Heart left ventricle (tissue), 13 donors: ENCODE results near the gene IL2RG.

ENCODE experiments used
- CTCF ChIP-seq, 12 donors: fragments of 200-600 bp; sonication (generic) in 4 of 12; IDR thresholded peaks; one replicate each; pipeline versions ENCODE4 v1.5.0 to v1.8.0; 2018 to 2022; ENCODE audit warnings: antibody characterized with exemption in 12 of 12, mild to moderate bottlenecking in 5 of 12
- POLR2A ChIP-seq, 2 donors: fragments of 450-650 bp; IDR thresholded peaks; one replicate each; pipeline ENCODE4 v1.6.1; 2017; ENCODE audit warnings: antibody characterized with exemption in 2 of 2, mild to moderate bottlenecking in 2 of 2, moderate library complexity in 2 of 2
- donor health status: ischemic (EF 13 %, LVEDD 7.1; RV severe dilation, severe dysfunction).
- donor health status: DM: no; HTN: yes; CAD: no.
- donor health status: DM: no; HTN: no; CAD: no.
- donor health status: ischemic (EF 25% LVEDD 6.9; RV normal size, moderate dysfunction).
- donor health status: ischemic (EF 25% LVEDD 5.7; RV mildly dilated, moderate dysfunction).
- donor health status: ischemic (EF 35%, LVEDD 5.7; RV mildly dilated, moderate dysfunction).
- donor health status: nonischemic (EF 11% LVEDD 7.7; RV severe dilation, severe dysfunction).
- donor health status: DM: yes; HTN: yes; CAD: no.
- donor health status: PGD.
- donor health status: ischemic (EF 29% LVEDD 5.4; RV normal size, mild dysfunction).
- donor health status: nonischemic (EF 23%, LVEDD 6.1; RV moderate dilation, normal function).

GRCh38 chrX:71160475-71160874 is 49.1 kb upstream of the IL2RG start:
- no peak for TF ChIP-seq CTCF (IDR thresholded peaks at IDR 0.05)
- no peak for TF ChIP-seq POLR2A (IDR thresholded peaks at IDR 0.05)
